ENCODE results near the gene MPP2.
A peak's percentile ranks its signal among the peaks of the same experiment; 100 is the strongest.
"Not testable (repeated sequence)": the region's sequence is repeated elsewhere in the genome, so short reads cannot be mapped to it uniquely, and the experiment has no call there.

The MPP2 gene
- long read RNA-seq, donor 1, full-length matches to known transcripts, result 1 of 1 reads
- long read RNA-seq, donor 1, partial matches to known transcripts, result 0 of 1 reads
- long read RNA-seq, donor 1, other reads (novel, unspliced or antisense), result 0 of 1 reads
- long read RNA-seq, donor 2, full-length matches to known transcripts, result 1 of 1 reads
- long read RNA-seq, donor 2, partial matches to known transcripts, result 0 of 1 reads
- long read RNA-seq, donor 2, other reads (novel, unspliced or antisense), result 0 of 1 reads
- long read RNA-seq, donor 3, result 0 reads
- long read RNA-seq, donor 4, full-length matches to known transcripts, result 2 of 2 reads
- long read RNA-seq, donor 4, partial matches to known transcripts, result 0 of 2 reads
- long read RNA-seq, donor 4, other reads (novel, unspliced or antisense), result 0 of 2 reads
- long read RNA-seq, donor 5, result 0 reads
- long read RNA-seq, donor 6, full-length matches to known transcripts, result 2 of 2 reads
- long read RNA-seq, donor 6, partial matches to known transcripts, result 0 of 2 reads
- long read RNA-seq, donor 6, other reads (novel, unspliced or antisense), result 0 of 2 reads
- long read RNA-seq, donor 7, result 0 reads
- long read RNA-seq, donor 8, full-length matches to known transcripts, result 2 of 2 reads
- long read RNA-seq, donor 8, partial matches to known transcripts, result 0 of 2 reads
- long read RNA-seq, donor 8, other reads (novel, unspliced or antisense), result 0 of 2 reads

- peak; percentile 97 for DNase-seq
Measured at GRCh38 chr17:43907425-43907981, at the start of gene MPP2. TSS of gene MPP2 (minus strand) at chr17:43907536. CDS start at chr17:43904460, 3,076 bp downstream.

- no peak for DNase-seq
Measured at GRCh38 chr17:43956222-43956621, 48.9 kb upstream of the MPP2 start.

GRCh38 chr17:43953746-43954145, 46.4 kb upstream of the MPP2 start, which contains the start of gene PYY:
TSS of gene PYY (minus strand) at chr17:43953940. CDS start at chr17:43953483, 457 bp downstream.
- no peak for DNase-seq

GRCh38 chr17:43952724-43953666, 45.7 kb upstream of the MPP2 start:
- peak; percentile 61 for DNase-seq

- no peak for DNase-seq
Measured at GRCh38 chr17:43952351-43952723, 45.0 kb upstream of the MPP2 start.

GRCh38 chr17:43951750-43952149, 44.4 kb upstream of the MPP2 start:
- DNase-seq, result no peak

GRCh38 chr17:43950554-43950953, 43.2 kb upstream of the MPP2 start:
- DNase-seq, result no peak

- no peak for DNase-seq
Measured at GRCh38 chr17:43949781-43950180, 42.4 kb upstream of the MPP2 start.

GRCh38 chr17:43946781-43947180, 39.4 kb upstream of the MPP2 start:
- no peak for DNase-seq

GRCh38 chr17:43945074-43945829, 37.9 kb upstream of the MPP2 start:
- DNase-seq, result no peak

GRCh38 chr17:43942051-43942685, 34.8 kb upstream of the MPP2 start, which contains the start of gene PPY:
TSS of gene PPY (minus strand) at chr17:43942476. CDS start at chr17:43941654, 822 bp downstream.
- no peak for DNase-seq

- peak; percentile 62 for DNase-seq
Measured at GRCh38 chr17:43940630-43941029, 33.3 kb upstream of the MPP2 start.

GRCh38 chr17:43939886-43940285, 32.5 kb upstream of the MPP2 start:
- DNase-seq, result no peak

GRCh38 chr17:43939452-43939851, 32.1 kb upstream of the MPP2 start:
- DNase-seq, result not testable (repeated sequence)

- DNase-seq, result no peak
Measured at GRCh38 chr17:43938838-43939182, 31.5 kb upstream of the MPP2 start.

- no peak for DNase-seq
Measured at GRCh38 chr17:43936434-43936833, 29.1 kb upstream of the MPP2 start.

GRCh38 chr17:43935926-43936261, 28.6 kb upstream of the MPP2 start:
- peak; percentile 64 for DNase-seq

GRCh38 chr17:43935204-43935925, 28.0 kb upstream of the MPP2 start:
- DNase-seq, result no peak

GRCh38 chr17:43932923-43933322, 25.6 kb upstream of the MPP2 start:
- DNase-seq, result no peak

- no peak for DNase-seq
Measured at GRCh38 chr17:43932357-43932756, 25.0 kb upstream of the MPP2 start.

Measured in right kidney (tissue), 9 donors.